WTC11 (cell line): Measurements from ENCODE around the gene ABCD2.

Experiments
- E2F1 ChIP-seq: sonication (generic); formaldehyde crosslinking; IDR thresholded peaks from 2 replicates; pipeline ENCODE4 v1.8.0; 2022; ENCODE audit warnings: mild to moderate bottlenecking, missing genetic modification reagents
- MAX ChIP-seq: sonication (generic); formaldehyde crosslinking; IDR thresholded peaks from 2 replicates; pipeline ENCODE4 v1.8.0; 2022; ENCODE audit warnings: mild to moderate bottlenecking, missing genetic modification reagents
- MLX ChIP-seq: sonication (generic); formaldehyde crosslinking; IDR thresholded peaks from 2 replicates; pipeline ENCODE4 v1.8.1; 2023; ENCODE audit warnings: mild to moderate bottlenecking, missing genetic modification reagents, moderate library complexity
- MYBL2 ChIP-seq: sonication (generic); formaldehyde crosslinking; IDR thresholded peaks from 2 replicates; pipeline ENCODE4 v1.8.1; 2023; ENCODE audit warnings: mild to moderate bottlenecking, moderate library complexity, missing genetic modification reagents
- NFE2L1 ChIP-seq: sonication (generic); formaldehyde crosslinking; IDR thresholded peaks from 2 replicates; pipeline ENCODE4 v1.8.1; 2023; ENCODE audit warnings: missing genetic modification reagents
- NR2C2 ChIP-seq: sonication (generic); formaldehyde crosslinking; IDR thresholded peaks from 2 replicates; pipeline ENCODE4 v1.8.0; 2022; ENCODE audit warnings: mild to moderate bottlenecking, missing genetic modification reagents
- SP1 ChIP-seq: sonication (generic); formaldehyde crosslinking; conservative IDR thresholded peaks from 2 replicates; pipeline ENCODE4 v1.8.1; 2022; ENCODE audit warnings: missing genetic modification reagents
- TEAD4 ChIP-seq: sonication (generic); formaldehyde crosslinking; IDR thresholded peaks from 2 replicates; pipeline ENCODE4 v1.8.0; 2022; ENCODE audit warnings: mild to moderate bottlenecking, missing genetic modification reagents
- ZNF138 ChIP-seq: sonication (generic); formaldehyde crosslinking; conservative IDR thresholded peaks from 2 replicates; pipeline ENCODE4 v1.8.1; 2022; ENCODE audit warnings: mild to moderate bottlenecking, moderate library complexity, missing genetic modification reagents
- ZNF232 ChIP-seq: sonication (generic); formaldehyde crosslinking; IDR thresholded peaks from 2 replicates; pipeline ENCODE4 v1.8.0; 2022; ENCODE audit warnings: mild to moderate bottlenecking, missing genetic modification reagents
- TF ChIP-seq, protein P1 (sequence below): fragments of 200-600 bp; IDR thresholded peaks from 2 replicates; pipeline ENCODE4 v1.8.0; 2022; ENCODE audit warnings: antibody characterized with exemption
- TF ChIP-seq, protein P2 (sequence below): sonication (generic); formaldehyde crosslinking; IDR thresholded peaks from 2 replicates; pipeline ENCODE4 v1.8.1; 2023; ENCODE audit warnings: mild to moderate bottlenecking, missing genetic modification reagents
- TF ChIP-seq, protein P3 (sequence below): sonication (generic); formaldehyde crosslinking; IDR thresholded peaks from 2 replicates; pipeline ENCODE4 v1.8.1; 2023; ENCODE audit warnings: mild to moderate bottlenecking, missing genetic modification reagents, borderline replicate concordance
- TF ChIP-seq, protein P4 (sequence below): sonication (generic); formaldehyde crosslinking; IDR thresholded peaks from 2 replicates; pipeline ENCODE4 v1.8.1; 2023; ENCODE audit warnings: mild to moderate bottlenecking, missing genetic modification reagents, moderate library complexity

- TF ChIP-seq, protein P1, sequence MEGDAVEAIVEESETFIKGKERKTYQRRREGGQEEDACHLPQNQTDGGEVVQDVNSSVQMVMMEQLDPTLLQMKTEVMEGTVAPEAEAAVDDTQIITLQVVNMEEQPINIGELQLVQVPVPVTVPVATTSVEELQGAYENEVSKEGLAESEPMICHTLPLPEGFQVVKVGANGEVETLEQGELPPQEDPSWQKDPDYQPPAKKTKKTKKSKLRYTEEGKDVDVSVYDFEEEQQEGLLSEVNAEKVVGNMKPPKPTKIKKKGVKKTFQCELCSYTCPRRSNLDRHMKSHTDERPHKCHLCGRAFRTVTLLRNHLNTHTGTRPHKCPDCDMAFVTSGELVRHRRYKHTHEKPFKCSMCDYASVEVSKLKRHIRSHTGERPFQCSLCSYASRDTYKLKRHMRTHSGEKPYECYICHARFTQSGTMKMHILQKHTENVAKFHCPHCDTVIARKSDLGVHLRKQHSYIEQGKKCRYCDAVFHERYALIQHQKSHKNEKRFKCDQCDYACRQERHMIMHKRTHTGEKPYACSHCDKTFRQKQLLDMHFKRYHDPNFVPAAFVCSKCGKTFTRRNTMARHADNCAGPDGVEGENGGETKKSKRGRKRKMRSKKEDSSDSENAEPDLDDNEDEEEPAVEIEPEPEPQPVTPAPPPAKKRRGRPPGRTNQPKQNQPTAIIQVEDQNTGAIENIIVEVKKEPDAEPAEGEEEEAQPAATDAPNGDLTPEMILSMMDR: no peak
- TF ChIP-seq MYBL2 (CRISPR knock-in tag) (no peak), TEAD4 (no peak), SP1 (CRISPR knock-in tag) (no peak), MAX (no peak), ZNF138 (CRISPR knock-in tag) (no peak), NFE2L1 (CRISPR knock-in tag) (no peak), E2F1 (CRISPR knock-in tag) (no peak), ZNF232 (no peak), MLX (CRISPR knock-in tag) (no peak), NR2C2 (CRISPR knock-in tag) (no peak)
- TF ChIP-seq, protein P2, sequence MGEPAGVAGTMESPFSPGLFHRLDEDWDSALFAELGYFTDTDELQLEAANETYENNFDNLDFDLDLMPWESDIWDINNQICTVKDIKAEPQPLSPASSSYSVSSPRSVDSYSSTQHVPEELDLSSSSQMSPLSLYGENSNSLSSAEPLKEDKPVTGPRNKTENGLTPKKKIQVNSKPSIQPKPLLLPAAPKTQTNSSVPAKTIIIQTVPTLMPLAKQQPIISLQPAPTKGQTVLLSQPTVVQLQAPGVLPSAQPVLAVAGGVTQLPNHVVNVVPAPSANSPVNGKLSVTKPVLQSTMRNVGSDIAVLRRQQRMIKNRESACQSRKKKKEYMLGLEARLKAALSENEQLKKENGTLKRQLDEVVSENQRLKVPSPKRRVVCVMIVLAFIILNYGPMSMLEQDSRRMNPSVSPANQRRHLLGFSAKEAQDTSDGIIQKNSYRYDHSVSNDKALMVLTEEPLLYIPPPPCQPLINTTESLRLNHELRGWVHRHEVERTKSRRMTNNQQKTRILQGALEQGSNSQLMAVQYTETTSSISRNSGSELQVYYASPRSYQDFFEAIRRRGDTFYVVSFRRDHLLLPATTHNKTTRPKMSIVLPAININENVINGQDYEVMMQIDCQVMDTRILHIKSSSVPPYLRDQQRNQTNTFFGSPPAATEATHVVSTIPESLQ (CRISPR knock-in tag): no peak
- TF ChIP-seq, protein P3, sequence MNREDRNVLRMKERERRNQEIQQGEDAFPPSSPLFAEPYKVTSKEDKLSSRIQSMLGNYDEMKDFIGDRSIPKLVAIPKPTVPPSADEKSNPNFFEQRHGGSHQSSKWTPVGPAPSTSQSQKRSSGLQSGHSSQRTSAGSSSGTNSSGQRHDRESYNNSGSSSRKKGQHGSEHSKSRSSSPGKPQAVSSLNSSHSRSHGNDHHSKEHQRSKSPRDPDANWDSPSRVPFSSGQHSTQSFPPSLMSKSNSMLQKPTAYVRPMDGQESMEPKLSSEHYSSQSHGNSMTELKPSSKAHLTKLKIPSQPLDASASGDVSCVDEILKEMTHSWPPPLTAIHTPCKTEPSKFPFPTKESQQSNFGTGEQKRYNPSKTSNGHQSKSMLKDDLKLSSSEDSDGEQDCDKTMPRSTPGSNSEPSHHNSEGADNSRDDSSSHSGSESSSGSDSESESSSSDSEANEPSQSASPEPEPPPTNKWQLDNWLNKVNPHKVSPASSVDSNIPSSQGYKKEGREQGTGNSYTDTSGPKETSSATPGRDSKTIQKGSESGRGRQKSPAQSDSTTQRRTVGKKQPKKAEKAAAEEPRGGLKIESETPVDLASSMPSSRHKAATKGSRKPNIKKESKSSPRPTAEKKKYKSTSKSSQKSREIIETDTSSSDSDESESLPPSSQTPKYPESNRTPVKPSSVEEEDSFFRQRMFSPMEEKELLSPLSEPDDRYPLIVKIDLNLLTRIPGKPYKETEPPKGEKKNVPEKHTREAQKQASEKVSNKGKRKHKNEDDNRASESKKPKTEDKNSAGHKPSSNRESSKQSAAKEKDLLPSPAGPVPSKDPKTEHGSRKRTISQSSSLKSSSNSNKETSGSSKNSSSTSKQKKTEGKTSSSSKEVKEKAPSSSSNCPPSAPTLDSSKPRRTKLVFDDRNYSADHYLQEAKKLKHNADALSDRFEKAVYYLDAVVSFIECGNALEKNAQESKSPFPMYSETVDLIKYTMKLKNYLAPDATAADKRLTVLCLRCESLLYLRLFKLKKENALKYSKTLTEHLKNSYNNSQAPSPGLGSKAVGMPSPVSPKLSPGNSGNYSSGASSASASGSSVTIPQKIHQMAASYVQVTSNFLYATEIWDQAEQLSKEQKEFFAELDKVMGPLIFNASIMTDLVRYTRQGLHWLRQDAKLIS (CRISPR knock-in tag): no peak
- TF ChIP-seq, protein P4, sequence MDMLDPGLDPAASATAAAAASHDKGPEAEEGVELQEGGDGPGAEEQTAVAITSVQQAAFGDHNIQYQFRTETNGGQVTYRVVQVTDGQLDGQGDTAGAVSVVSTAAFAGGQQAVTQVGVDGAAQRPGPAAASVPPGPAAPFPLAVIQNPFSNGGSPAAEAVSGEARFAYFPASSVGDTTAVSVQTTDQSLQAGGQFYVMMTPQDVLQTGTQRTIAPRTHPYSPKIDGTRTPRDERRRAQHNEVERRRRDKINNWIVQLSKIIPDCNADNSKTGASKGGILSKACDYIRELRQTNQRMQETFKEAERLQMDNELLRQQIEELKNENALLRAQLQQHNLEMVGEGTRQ (CRISPR knock-in tag): no peak
Measured at GRCh38 chr12:39617887-39618286, 1.7 kb downstream of the ABCD2 start.
